ENCODE measurements around the gene ATG10. TPM values are rescaled to one million over a fixed set of nuclear protein-coding genes. Genes with fewer than 3 reads are reported as not detected.

ATG10 gene
- total and polyA plus RNA-seq, 2 of the 8 experiments (the other 6 are each of a cell fraction or from before 2014, with no cell fraction given), result 3.7 to 8.8 TPM

DNA sequence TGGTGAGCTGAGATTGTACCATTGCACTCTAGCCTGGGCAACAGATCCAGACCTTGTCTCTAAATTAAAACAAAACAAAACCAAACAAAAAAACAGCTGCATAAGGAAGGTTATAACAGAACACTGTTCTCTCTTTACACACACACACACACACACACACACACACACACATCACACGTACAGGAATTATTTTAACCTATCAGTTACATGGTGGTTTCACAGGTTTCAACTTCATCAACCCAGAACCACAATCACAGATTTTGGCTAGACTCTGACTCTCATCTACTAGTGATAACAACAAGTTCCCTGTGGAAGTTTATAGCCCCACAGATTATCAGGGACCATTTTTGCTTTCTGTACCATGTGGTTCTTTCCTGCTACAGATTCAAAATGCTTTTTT lies 246.1 kb downstream of the ATG10 start (continued):
- no peak for TF ChIP-seq JUN (IDR thresholded peaks at IDR 0.05; ENCODE audit: low read depth, low read length)
- TF ChIP-seq PHF8 (conservative IDR thresholded peaks at IDR 0.05; ENCODE audit: low read depth, low read length), result no peak
- TF ChIP-seq MAFK (IDR thresholded peaks at IDR 0.05; ENCODE audit: low read depth, low read length), result no peak

All from H1 (cell line).